NCI-H2227 treated with DMSO at 0.1 percent for 48 hours (cell line): Measurements from ENCODE around the gene IKZF2.
A peak's percentile ranks its signal among the peaks of the same experiment; 100 is the strongest.

Source experiments
- DNase-seq: peaks from one replicate; lab custom pipeline; 2025; lab: John Stamatoyannopoulos, UW

IKZF2 gene

GRCh38 chr2:212998626-212999359 lies 152.6 kb downstream of the IKZF2 start:
- no peak for DNase-seq

- no peak for DNase-seq
These were observed 153.8 kb downstream of the IKZF2 start for GRCh38 chr2:212997526-212998020.

- DNase-seq: no peak
These were observed 155.5 kb downstream of the IKZF2 start for GRCh38 chr2:212995920-212996319.

GRCh38 chr2:212994976-212995375 lies 156.4 kb downstream of the IKZF2 start:
- no peak for DNase-seq

GRCh38 chr2:212991120-212991519 lies 160.3 kb downstream of the IKZF2 start:
- DNase-seq: no peak

- DNase-seq: no peak
These were observed 160.7 kb downstream of the IKZF2 start for GRCh38 chr2:212990697-212991096.

- DNase-seq: no peak
These were observed 163.9 kb downstream of the IKZF2 start for GRCh38 chr2:212987492-212987891.

GRCh38 chr2:212984129-212984528 lies 167.3 kb downstream of the IKZF2 start:
- DNase-seq: no peak

GRCh38 chr2:212979799-212980198 lies 171.6 kb downstream of the IKZF2 start:
- DNase-seq: peak; percentile 15

- DNase-seq: peak; percentile 66
These were observed 172.3 kb downstream of the IKZF2 start for GRCh38 chr2:212979046-212979612.

GRCh38 chr2:212977152-212977551 lies 174.3 kb downstream of the IKZF2 start:
- DNase-seq: no peak

- DNase-seq: no peak
These were observed 176.1 kb downstream of the IKZF2 start for GRCh38 chr2:212975333-212975732.

GRCh38 chr2:212974692-212975091 lies 176.7 kb downstream of the IKZF2 start:
- DNase-seq: no peak

GRCh38 chr2:212973347-212973746 lies 178.1 kb downstream of the IKZF2 start:
- no peak for DNase-seq

- no peak for DNase-seq
These were observed 181.3 kb downstream of the IKZF2 start for GRCh38 chr2:212970132-212970531.

- no peak for DNase-seq
These were observed 182.9 kb downstream of the IKZF2 start for GRCh38 chr2:212968284-212969081.

GRCh38 chr2:212966884-212967283 lies 184.5 kb downstream of the IKZF2 start:
- no peak for DNase-seq

- no peak for DNase-seq
These were observed 188.7 kb downstream of the IKZF2 start for GRCh38 chr2:212962691-212963090.

GRCh38 chr2:212961255-212961654 lies 190.2 kb downstream of the IKZF2 start:
- no peak for DNase-seq

GRCh38 chr2:212960336-212960735 lies 191.1 kb downstream of the IKZF2 start:
- no peak for DNase-seq

GRCh38 chr2:212959471-212960117 lies 191.8 kb downstream of the IKZF2 start:
- no peak for DNase-seq

GRCh38 chr2:212958757-212959295 lies 192.6 kb downstream of the IKZF2 start:
- no peak for DNase-seq
